Stimulated activated CD8-positive, alpha-beta memory T cell treated with anti-CD3 and anti-CD28 coated beads, Interleukin-4, amount 100 ng/mL, for 1 hour (primary cell): ENCODE data around the gene A4GNT.

Experiments used
- DNase-seq, 2 donors: peaks; one replicate each; pipeline ENCODE4 v3.0.0-alpha.2; 2020; ENCODE audit warnings: low read depth in 2 of 2, low spot score in 1 of 2

Gene A4GNT

GRCh38 chr3:138079901-138080300, 52.3 kb downstream of the A4GNT start:
- no peak for DNase-seq

- no peak for DNase-seq
Measured at GRCh38 chr3:138078901-138079344, 53.3 kb downstream of the A4GNT start.

GRCh38 chr3:138078096-138078495, 54.1 kb downstream of the A4GNT start:
- no peak for DNase-seq
